ENCODE data around the gene TSPAN14. TPM values are rescaled to one million over a fixed set of nuclear protein-coding genes. Genes with fewer than 3 reads are reported as not detected.

The TSPAN14 gene
- total RNA-seq, 1 donor from 2014 or later, result 21.1 TPM

DNA sequence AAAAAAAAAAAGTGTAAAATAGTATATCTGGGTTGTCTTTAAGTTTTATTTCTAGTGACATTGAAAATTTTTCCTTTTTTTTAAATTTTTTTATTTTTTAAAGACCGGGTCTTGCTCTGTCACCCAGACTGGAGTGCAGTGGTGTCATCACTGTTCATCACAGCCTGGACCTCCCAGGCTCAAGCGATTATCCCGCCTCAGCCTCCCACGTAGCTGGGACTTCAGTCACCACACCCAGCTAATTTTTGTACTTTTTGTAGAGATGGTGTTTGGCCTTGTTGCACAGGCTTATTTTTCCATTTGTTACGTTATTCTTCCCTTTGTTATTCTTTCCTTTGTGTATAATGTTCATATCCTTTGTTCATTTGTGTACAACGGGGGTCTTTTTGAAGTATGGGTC lies 30.1 kb downstream of the TSPAN14 start:
- Histone ChIP-seq H3K4me3 (ENCODE audit: low read depth, low read length) (no peak overlapping the region), H3K27me3 (ENCODE audit: control insufficient read depth, insufficient read depth, low read length) (no peaks in the 10 kb centered on the region), H3K36me3 (ENCODE audit: control insufficient read depth, insufficient read depth, low read length) (peaks cover 7% of the 10 kb centered on the region)
- DNase-seq (ENCODE audit: low read depth) (no peak), FAIRE-seq (no peak)
- TF ChIP-seq, protein P1, sequence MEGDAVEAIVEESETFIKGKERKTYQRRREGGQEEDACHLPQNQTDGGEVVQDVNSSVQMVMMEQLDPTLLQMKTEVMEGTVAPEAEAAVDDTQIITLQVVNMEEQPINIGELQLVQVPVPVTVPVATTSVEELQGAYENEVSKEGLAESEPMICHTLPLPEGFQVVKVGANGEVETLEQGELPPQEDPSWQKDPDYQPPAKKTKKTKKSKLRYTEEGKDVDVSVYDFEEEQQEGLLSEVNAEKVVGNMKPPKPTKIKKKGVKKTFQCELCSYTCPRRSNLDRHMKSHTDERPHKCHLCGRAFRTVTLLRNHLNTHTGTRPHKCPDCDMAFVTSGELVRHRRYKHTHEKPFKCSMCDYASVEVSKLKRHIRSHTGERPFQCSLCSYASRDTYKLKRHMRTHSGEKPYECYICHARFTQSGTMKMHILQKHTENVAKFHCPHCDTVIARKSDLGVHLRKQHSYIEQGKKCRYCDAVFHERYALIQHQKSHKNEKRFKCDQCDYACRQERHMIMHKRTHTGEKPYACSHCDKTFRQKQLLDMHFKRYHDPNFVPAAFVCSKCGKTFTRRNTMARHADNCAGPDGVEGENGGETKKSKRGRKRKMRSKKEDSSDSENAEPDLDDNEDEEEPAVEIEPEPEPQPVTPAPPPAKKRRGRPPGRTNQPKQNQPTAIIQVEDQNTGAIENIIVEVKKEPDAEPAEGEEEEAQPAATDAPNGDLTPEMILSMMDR (IDR thresholded peaks at IDR 0.05; ENCODE audit: insufficient read depth, low read length, severe bottlenecking), result no peak

DNA sequence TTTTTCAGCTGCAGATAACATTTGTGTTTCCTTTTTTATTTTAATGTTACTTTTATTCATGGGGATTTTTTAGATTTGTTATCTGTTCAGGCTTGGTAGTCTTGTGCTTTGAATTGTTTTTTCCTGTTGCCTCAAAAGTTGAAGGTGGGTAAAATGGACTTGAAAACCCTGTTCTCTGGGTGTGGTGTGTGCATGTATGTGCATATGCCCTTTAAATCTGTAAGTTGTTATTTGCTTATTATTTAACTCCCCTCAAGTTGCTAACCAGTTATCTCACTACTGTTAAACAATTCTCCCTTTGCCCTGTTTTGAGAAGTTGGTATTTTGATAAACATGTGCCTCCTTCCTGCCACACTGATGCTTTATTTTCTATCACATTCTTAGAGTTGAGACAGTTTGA lies 30.6 kb downstream of the TSPAN14 start:
- no peak for DNase-seq (ENCODE audit: low read depth)
- Histone ChIP-seq H3K4me3 (ENCODE audit: low read depth, low read length) (no peak overlapping the region), H3K36me3 (ENCODE audit: control insufficient read depth, insufficient read depth, low read length) (peaks cover 10% of the 10 kb centered on the region), H3K27me3 (ENCODE audit: control insufficient read depth, insufficient read depth, low read length) (no peaks in the 10 kb centered on the region)
- no peak for FAIRE-seq
- TF ChIP-seq, protein P1 (IDR thresholded peaks at IDR 0.05; ENCODE audit: insufficient read depth, low read length, severe bottlenecking), result no peak

DNA sequence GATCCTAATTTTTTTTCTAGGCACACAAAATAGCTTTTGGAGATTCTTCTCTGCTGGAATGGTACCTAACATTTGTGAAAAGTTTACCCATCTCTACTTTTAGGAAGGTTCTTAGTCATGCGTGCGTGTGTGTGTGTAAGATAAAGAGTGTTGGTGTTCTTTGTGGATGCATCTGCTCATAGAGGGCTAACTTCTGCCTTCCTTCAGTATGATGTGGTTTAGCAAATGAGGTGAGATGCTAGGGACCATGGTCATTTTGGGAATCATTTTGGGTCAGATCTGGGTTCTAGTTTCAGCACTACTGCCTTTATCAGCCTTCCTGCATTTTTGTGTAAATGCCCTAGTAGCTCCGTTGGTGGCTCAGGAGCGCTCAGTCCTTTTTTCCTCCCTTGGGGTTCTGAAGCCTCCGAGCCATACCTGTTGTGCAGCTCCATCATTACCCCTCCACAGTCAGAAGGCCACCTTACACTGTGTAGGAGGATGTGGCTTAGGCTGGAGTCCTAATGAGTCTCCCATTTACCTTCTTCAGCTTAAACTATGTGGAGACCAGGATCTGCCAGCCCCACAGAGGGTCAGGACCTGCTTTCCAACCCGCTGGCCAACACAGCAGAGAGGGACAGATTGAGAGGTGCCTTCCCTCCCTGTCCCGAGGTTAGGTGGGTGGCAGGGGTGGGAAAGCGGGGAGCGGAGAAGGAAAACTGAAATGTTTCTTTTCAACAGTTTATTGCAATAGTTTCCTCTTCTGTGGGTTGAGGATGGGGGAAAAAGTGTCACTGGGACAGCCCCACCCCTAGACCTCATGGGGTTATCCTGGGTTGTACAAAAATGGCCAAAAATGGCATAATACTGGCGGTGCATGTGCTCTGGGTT lies 31.2 kb downstream of the TSPAN14 start:
- TF ChIP-seq, protein P1 (IDR thresholded peaks at IDR 0.05; ENCODE audit: insufficient read depth, low read length, severe bottlenecking), result no peak
- FAIRE-seq, result no peak
- DNase-seq (ENCODE audit: low read depth), result no peak
- no peak overlapping the region for H3K4me3 ChIP-seq (ENCODE audit: low read depth, low read length)
- H3K27me3 ChIP-seq (ENCODE audit: control insufficient read depth, insufficient read depth, low read length), result no peaks in the 10 kb centered on the region
- H3K36me3 ChIP-seq (ENCODE audit: control insufficient read depth, insufficient read depth, low read length), result peaks cover 10% of the 10 kb centered on the region

DNA sequence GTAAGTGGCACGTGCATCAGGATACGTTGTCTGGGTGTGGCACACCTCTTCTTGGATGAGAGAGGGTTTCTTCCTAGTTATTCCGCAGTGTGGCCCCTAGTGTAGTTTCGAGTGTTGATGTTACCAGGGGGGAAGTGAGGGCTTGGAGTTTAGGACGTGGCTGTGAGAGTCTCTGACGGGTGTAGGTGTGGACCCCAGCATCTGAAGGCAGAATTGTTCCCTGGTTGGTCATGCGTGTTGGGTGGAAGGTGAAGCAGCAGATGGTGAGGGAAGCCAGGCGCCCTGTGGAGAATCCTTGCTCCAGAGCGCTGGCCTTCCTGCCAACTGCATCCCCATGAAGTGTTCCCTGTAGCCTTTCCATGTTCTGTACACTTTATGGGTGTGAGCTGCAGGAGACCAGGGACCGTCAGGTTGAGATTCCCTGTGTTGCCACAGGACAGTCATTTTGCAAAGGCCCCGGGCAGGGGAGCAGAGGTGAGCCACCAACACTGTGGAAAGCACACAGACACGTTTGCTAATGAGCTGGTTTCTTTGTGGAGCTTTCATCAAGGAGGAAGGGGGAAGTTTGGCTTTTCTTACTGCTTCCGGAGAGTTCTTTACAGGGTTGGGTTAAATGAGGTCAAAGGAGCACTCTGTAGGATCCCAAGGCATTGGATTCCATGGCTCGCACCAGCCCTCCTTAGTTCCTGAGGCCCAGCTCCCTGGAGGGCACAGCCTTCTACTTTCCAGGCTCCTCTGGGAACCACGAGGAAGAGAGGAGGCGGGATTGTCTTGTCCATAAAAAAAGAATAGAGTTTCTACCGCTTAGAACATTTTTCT lies 32.0 kb downstream of the TSPAN14 start:
- no peak for DNase-seq (ENCODE audit: low read depth)
- TF ChIP-seq, protein P1 (IDR thresholded peaks at IDR 0.05; ENCODE audit: insufficient read depth, low read length, severe bottlenecking), result no peak
- Histone ChIP-seq H3K27me3 (ENCODE audit: control insufficient read depth, insufficient read depth, low read length) (no peaks in the 10 kb centered on the region), H3K4me3 (ENCODE audit: low read depth, low read length) (no peak overlapping the region), H3K36me3 (ENCODE audit: control insufficient read depth, insufficient read depth, low read length) (peaks cover 10% of the 10 kb centered on the region)
- FAIRE-seq, result no peak

DNA sequence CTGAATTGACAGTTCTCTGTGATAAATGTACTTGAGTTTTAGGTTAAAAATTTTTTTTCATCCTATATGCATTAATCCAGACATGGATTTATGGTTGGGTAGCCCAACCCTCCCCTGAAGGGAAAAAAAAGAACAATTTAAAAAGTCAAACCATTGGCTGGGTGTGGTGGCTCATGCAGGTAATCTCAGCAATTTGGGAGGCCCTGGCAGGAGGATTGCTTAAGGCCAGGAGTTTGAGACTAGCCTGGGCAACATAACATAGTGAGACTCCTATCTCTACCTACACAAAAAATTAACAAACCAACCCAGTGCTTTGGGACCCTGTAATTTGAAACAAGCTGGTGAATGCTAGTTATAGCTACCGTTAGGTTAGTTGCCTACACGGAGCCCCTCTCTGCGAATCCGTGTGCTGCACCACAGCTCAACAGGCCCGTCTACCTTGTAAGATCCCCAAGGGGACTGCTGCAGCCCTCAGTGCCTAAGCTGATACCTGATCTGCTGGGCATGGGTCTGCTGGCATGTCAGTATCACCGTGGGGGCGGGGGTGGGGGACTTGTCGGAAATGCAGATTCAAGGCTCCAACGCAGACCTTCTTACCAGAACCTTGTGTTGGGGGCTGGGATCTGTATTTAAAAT lies 32.8 kb downstream of the TSPAN14 start:
- Histone ChIP-seq H3K4me3 (ENCODE audit: low read depth, low read length) (no peak overlapping the region), H3K27me3 (ENCODE audit: control insufficient read depth, insufficient read depth, low read length) (no peaks in the 10 kb centered on the region), H3K36me3 (ENCODE audit: control insufficient read depth, insufficient read depth, low read length) (peaks cover 10% of the 10 kb centered on the region)
- TF ChIP-seq, protein P1 (IDR thresholded peaks at IDR 0.05; ENCODE audit: insufficient read depth, low read length, severe bottlenecking), result no peak
- FAIRE-seq (no peak), DNase-seq (ENCODE audit: low read depth) (no peak)

Data from bronchial epithelial cell (primary cell).